HG02885 (cell line): ENCODE data around the gene CELSR3.

Experiments
- ATAC-seq: cut with Tn5 transposase; IDR thresholded peaks from one replicate; pipeline ENCODE4 v1.9.1; 2021; ENCODE audit warnings: mild to moderate bottlenecking; ENCODE audit not compliant: unreplicated experiment, poor library complexity

CELSR3 gene

DNA sequence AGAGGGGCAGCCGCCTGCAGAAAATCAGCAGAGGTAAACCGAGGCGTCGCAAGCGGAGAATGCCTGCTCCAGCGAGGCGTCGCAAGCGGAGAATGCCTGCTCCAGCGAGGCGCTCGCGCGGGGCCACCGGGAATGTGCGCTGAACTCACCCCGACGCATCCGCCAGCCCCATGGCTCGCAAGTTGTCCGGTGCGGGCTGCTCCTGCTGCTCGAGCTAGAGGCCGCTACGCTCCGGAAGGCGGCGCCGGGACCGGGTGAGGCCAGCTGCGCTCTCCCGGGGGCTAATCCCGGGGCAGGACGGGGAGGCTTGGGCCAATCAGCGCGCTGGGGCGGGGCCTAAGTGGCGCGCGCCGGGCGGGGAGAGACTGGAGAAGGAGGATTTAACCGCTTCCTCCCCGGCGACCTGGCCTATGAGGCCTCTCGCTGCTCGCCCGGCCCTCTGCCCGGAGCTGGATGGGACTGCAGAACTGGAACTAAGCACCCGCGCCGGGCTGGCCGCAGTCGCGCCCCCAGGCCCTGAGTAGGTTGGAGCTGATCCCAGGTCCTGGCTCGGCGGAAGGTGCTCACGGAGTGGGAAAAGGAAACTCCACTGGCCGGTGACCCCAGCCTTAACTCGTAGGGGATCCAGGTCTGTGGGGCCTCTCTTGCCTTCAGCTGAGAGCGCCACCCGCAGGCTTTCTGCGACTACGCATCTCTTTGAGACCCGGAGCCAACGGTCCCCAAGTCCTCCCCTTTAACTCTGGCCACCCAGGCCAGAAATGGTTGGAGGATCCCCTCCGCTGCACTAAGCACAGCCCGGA lies 27.3 kb downstream of the CELSR3 start, which contains the start of gene SLC26A6:
Gene SLC26A6, minus strand, starts transcription at position 240 of the 800 bp plus-strand sequence. Its CDS starts 68 bp downstream, at position 172.
- ATAC-seq: peak; percentile 95

DNA sequence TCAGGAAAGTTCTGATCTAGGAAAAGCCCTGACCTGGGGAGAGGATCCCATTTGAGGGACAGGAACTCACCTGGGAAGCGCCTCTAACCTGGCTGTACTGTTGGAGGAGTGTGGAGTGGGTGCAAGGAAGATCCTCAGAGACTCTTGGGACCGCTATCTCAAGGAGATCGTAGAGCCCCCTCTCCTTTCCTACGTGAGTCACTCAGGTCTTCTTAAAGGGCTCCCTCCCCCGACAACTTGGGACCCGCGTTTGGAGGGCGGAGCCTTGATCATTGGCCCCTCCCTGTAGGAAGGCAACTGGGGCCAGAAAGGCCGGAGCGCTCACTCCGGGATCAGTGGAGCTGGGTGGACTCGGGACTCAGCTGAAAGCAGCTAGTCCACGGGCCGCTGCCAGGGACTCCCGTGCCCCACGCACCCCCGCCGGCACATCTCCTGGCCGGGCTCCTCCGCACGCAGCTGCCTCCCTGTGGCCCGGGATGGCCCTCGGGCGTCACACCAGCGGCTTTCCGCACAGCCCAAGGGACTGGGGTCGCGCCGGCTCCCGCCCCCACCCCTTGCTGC lies 27.9 kb downstream of the CELSR3 start:
- peak; percentile 32 for ATAC-seq

GRCh38 chr3:48633743-48634142 lies 28.9 kb downstream of the CELSR3 start:
- no peak for ATAC-seq

DNA sequence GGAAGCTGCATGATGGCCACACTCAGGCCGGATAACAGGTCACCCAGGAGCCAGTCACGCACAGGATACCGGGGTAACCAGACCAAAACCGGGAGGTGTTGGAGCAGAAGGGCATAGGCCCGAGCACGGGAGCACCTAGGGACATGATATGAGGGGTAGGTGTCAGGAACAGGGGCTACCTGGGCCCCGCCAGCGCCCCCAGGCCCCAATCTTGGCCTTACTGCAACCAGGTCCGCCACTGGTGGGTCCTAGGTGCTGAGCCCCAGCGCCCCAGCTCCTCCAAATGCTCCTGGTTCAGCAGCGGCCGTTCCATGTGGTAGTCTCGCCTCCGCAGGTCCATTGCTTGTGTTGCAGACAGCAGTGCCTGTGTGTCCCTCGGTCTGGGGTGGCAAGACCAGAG lies 29.4 kb downstream of the CELSR3 start:
- ATAC-seq: no peak

GRCh38 chr3:48631516-48632448 lies 30.9 kb downstream of the CELSR3 start:
- ATAC-seq: no peak

DNA sequence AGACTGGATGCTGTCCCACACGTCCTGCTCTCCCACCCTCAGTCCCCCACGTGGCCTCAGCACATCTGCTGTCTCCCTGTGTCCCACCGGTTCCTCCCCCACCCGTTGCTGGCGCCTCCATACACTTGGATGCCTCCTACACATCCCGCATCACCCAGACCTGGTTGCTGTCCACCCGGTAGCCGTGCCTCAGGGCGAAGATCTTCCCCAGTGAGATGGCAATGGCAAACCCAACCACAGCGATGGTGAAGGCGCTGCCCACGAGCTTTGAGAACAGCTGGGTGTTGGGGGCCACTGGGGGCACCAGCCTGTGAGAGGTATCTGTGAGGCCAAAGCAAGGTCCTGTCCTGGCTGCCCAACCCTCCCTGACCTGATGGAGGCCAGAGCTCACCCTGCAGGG lies 31.9 kb downstream of the CELSR3 start:
- ATAC-seq: no peak

DNA sequence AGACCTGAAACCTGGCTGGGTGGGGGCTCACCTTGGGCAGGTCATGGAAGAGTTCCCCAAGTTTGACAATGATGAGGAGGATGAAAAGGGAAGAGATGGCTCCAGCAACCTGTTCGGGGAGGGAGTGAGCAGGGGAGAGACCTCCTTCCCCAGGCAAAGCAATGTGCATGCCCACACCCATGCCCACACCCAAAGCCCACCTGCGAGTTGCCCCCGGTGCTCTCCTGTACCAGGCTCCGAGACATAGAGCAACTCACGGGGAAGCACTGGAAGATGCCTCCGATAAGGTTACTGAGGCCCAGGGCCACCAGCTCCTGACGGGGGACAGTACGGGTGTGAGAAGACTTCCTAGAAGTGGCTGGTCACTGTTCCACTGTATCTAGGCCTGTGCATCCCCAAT lies 32.3 kb downstream of the CELSR3 start:
- no peak for ATAC-seq

GRCh38 chr3:48629894-48630293 lies 32.8 kb downstream of the CELSR3 start:
- no peak for ATAC-seq

DNA sequence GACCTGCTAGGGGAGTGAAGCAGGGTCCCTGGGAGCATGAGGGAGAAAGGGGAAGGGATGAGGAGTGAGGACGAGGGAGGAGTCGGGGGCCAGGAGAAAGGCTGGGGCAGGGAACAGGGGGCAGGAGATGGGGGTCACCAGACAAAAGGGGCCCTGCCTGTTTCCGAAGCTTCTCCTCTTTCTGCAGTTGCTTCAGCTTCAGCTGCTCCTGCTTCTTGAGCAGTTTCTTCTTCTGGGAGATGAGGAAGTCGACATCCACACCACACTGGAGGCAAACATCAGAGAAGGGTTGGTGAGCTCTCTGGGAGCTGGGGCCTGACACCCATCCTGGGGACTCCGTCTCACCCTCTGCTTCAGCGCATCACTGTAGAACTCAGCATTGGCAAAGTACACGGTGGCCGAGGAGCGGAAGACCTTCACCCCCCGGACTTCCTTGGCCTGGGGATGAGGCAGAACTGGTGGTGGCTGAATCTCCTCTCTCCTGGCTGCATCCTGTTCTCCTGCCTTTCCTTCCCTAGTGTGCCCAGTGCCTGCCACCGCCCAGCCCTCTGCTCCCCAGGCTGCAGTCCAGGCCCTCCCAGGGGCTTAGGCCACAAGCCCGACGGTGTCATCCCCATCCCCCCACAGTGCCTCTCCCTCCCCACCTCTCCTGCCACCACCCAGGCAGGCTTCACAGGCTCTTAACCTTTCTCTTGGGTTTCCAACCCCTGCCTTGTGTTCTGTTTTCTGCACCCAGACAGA lies 34.2 kb downstream of the CELSR3 start:
- no peak for ATAC-seq

DNA sequence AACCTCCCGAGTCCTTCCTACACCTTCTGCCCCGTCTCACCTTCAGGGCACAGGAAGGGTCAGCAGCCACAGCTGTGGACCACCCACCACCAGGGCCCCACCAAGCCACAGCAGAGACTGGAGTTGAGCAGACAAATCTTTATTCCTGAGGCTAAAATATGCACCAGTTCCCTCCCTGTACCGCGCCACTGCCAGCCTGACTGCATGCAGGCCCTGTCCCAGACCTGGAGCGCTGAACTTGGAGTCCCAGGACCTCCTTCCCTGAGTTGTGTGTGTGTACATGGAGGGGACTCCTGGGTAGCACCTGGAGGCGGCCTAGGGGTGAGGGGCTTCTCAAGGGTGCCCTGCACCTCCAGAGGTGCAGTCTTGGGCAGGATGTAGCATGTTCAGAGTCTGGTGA lies 37.1 kb downstream of the CELSR3 start:
- ATAC-seq: no peak

GRCh38 chr3:48624767-48625166 lies 37.9 kb downstream of the CELSR3 start:
- ATAC-seq: no peak

- no peak for ATAC-seq
These were observed 38.7 kb downstream of the CELSR3 start for GRCh38 chr3:48623851-48624547.

DNA sequence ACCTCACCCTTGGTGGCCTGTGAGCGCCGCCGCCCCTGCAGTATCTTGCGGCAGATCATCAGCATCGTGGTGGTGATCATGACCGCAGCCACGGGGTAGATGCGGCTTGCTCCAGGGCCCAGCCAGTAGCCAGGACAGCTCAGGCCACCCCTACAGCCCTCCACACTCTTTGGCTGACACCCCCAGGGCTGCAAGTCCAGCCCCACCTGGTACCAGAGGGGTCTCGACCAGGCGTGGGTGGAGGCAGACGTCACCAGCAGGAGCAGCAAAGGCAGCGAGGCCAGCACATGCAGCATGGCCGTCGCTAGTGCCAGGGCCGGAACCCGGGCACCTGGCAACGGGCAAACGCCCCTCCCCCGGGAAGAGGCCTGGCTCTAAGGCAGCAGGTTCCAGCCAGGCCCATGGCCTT lies 41.2 kb downstream of the CELSR3 start, which contains the start of gene TMEM89:
Gene TMEM89, minus strand, starts transcription at position 309 of the 409 bp plus-strand sequence. Its CDS starts 13 bp downstream, at position 296.
- no peak for ATAC-seq

GRCh38 chr3:48619541-48620524 lies 42.9 kb downstream of the CELSR3 start:
- no peak for ATAC-seq

- no peak for ATAC-seq
These were observed 45.1 kb downstream of the CELSR3 start for GRCh38 chr3:48617559-48617958.

- no peak for ATAC-seq
These were observed 48.6 kb downstream of the CELSR3 start for GRCh38 chr3:48614044-48614443.

- no peak for ATAC-seq
These were observed 50.4 kb downstream of the CELSR3 start for GRCh38 chr3:48612309-48612708.
